Activated CD8-positive, alpha-beta memory T cell treated with anti-CD3 and anti-CD28 coated beads, Interleukin-2, amount 50 U/mL, for 48 hours (primary cell): ENCODE measurements around the gene SYNE3.
"Not testable (repeated sequence)": the region's sequence is repeated elsewhere in the genome, so short reads cannot be mapped to it uniquely, and the experiment has no call there.

ENCODE experiments used
- DNase-seq: peaks from one replicate; pipeline ENCODE4 v3.0.0-alpha.2; 2020

The SYNE3 gene

DNA sequence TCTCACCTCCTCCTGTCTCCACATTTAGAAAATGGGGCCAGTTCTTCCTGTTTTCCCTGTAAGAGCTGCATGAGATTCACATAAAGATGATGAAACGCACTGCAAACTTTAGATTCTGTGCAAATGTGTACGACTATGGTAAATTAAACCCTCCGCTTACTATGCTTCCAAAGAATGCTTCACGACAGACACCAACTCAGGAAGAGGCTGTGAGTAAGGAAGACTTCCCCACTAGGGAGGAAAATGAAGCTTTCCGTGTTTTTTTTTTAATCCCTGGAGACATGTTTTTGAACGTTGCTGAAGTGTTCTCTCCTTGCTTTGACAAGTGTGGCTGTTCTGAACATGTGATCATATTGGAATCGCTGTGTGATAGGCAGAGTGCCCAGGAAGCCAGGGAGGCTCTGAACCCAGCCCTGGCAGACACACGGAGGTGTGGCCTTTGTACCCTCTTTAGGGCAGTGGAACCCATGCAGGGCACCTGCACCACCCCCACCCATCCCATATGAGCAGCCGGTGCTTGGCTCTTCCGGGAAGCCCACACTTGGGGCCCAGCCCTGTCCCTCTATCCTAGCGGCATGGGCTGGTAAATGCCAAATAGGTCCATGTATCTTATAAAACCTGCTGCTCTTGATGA lies 7.5 kb upstream of the SYNE3 start:
- DNase-seq = peak; percentile 61

DNA sequence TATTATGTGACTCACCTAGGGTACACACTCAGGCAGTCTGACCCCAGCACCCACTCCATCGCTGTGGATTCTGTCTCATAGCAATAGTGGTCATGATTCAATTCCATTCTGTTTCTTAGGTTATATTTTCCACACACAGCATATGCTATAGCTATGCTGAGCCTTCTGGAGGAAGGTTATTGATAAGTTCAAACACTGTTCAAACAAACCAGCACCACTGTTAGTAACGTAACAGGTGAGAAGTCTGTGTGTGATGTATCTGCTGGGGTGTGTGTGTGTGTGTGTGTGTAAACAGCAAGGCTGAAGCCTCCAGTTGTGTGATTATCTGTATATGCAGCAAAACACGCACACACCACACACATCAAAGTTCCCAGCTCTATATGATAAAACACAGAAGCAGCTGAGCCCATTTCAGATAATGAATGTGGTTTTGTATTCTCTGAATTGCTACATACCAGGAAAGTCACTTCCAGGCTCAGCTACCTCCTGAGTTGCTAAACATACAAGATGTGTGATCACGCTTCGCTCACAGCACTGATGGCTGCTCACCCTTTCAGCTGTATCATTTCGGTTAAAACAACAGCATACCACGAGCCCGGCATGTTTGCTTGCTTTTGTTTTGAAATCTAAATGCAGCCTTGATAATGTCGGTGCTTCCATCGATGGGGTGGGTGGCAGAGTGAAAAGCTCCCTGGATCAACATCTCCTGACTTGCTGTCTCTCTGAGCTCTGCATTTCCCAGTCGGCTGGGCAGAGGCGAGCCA lies 6.8 kb upstream of the SYNE3 start:
- DNase-seq = peak; percentile 68

DNA sequence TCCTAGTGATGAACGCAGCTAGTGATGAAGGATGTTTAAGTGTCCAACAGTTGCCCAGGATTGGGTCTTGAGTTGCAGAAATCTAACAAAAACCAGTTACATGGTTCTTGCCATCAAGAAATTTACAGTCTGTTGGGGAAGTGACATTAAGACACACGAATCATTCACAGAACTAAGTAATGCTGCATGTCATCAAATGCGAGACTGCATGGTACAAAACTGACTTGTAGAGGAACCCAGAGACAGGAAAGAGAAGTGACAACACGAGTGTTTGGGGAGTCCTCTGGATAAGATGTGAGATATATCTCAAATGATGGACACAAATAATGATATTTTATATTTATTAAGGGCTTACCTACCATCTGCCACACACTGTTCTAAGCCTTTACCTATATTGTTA lies 6.1 kb upstream of the SYNE3 start:
- peak; percentile 37 for DNase-seq

DNA sequence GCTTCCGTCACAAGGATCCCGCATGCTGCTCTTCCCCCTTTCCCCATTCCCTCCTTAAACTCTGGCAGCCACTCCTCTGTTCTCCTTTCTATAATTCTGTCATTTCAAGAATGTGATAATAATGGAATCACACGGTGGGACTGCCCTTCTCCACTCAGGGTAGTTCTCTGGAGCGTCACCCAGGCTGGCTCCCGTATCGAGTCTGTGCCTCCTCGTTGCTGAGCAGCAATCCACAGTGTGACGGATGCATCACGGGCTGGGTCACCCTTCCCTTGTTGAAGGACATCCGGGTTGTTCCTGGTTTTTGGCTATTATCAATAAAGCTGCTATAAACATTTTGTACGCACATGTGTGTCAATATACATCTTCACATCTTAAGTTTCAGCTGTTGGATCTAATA lies 5.7 kb upstream of the SYNE3 start:
- peak; percentile 48 for DNase-seq

DNA sequence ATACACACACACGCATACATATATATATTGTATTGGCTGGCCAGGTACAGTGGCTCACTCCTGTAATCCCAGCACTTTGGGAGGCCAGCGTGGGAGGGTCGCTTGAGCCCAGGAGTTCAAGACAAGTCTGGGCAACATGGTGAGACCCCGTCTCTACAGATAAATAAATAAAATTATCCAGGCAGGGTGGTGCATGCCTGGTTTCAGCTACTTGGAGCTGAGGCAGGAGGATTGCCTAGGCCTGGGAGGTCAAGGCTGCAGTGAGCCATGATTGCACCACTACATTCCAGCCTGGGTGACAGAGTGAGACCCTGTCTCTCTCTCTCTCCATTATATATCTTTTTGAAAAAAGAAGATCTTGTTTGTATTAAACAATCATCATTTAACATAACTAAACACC lies 4.6 kb upstream of the SYNE3 start:
- DNase-seq = peak; percentile 47

DNA sequence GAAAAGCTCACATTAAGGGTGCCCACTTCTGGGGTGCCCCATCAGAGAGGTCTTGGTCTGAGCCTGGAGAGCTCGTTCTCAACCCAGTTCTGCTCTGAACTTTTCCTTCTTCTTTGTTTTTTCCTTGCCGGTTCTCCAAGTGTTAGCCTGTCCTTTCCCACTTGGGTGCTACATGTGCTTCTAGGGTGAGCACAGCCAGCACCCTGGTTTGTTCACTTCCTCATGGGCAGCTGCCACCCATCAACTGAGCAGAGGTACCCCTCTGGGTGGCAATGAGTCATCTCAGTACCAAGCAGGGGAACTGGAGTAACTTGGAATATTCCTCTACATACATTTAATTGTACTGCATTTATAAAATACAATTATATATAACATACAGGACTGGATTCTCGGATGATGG lies 3.9 kb upstream of the SYNE3 start:
- peak; percentile 56 for DNase-seq

DNA sequence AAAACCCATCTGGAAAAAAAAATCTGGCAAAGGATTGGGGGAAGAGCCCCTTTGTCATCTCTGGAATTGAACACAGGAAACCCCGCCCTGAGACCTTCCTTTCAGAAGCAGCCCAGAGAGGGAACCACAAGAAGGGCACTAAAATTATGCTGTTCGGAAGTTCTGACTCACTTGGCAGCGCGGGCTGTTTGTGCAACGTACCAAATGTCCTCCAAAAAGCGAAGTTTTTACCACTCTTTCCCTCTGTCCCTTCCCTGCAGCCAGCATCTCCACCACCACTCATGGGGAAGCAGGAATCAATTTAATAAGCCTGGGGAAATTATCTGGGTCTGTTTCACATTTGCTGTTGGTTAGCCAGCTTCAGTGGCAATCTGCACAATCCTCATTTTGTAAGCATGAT lies 3.2 kb upstream of the SYNE3 start:
- peak; percentile 75 for DNase-seq

DNA sequence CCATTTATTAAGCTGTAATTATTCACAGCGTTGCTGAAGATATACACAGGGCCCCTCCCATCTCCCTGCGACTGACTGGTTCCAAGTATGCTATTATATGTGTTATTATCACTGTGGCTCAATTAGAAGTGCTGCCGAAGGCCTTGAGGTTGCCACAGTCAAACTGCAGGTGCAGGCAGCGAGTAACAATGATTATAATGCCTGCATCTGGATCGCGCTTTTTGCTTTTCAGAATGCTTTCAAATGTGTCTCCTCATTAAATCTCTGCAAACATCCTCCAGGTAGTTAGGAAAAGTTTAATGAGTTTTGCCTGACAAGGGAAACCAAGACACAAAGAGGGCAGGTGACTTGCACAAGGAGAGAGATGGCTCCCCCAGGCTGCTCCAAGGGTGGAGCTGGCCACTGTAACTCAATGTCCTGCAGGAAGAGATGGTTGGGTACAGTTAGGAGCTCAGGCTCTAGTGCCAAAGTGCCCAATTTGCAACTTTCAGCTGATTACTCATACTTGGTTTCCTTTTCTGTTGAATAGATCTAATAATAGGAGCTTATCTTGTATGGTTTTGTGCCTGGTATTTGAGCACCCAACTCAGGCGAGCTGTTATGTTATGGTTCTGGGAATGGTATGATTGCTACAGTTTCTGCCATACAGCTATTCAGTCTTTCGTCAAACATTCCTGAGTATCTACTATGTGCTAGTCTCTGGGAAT lies 1.7 kb upstream of the SYNE3 start:
- DNase-seq = peak; percentile 51

DNA sequence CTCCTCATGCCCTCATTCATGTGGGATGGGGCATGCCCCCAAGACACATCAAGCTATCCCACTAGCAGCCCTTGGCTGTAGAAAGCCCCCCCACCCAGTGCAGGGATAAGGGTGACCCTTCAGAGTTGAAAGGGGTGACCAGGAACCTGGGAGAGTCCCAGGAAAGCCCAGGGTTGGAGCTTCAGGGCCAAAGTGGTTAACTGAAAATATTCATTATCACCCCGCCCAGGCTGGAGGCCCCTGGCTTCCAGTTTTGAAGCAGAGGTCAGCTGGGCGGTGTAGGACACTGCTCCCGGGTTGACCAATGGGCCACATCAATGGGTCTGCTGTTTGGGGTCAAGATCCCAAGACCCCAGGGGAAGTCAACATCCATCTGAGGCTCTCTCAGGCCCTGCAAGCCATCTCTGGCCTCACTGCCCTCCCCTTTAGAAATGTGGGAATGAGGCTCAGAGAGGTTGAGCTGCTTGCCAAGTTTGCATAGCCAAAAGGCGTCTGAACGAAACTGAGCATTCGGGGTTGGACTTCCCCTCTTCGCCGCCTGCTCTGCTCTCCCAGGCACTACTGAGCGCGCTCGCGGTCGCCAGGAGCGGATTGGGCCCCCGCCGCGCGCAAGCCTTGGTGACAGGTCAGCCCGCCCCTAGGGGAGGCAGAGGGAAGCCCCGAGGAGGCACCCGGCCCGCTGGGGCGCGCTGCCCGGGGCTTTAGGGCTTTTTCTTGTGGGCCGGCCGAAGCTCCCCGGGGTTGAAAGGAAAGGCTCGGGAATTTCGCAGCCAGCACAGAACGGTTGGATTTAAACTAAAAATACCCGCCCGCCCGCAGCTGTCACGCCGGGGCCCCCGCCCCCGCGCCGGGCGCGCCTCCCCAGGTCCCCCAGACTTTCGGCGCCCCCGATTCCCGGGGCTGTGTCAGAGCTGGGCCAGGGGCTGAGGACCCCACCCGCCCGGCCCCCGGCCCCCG lies 576 bp downstream of the SYNE3 start:
- peak; percentile 93 for DNase-seq

DNA sequence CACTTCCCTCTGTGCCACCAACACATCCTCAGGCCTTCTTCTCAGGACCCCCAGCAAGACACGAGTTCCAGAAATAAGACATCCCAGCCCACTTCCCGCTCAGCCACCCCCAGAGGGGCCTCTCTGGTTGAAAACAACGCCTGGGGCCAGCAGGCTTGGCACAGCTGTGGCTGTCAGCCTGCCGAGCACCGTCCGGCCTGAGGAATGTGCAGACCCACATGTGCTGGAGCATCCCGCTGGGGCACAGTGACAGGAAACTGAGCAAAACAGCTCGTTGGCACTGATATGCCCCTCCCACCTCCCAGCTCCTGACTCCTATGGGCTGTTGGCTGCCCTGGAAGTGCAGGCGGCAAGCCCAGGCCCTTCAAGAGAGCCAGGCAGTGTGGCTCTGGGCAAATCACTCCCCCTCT lies 1.4 kb downstream of the SYNE3 start:
- no peak for DNase-seq

DNA sequence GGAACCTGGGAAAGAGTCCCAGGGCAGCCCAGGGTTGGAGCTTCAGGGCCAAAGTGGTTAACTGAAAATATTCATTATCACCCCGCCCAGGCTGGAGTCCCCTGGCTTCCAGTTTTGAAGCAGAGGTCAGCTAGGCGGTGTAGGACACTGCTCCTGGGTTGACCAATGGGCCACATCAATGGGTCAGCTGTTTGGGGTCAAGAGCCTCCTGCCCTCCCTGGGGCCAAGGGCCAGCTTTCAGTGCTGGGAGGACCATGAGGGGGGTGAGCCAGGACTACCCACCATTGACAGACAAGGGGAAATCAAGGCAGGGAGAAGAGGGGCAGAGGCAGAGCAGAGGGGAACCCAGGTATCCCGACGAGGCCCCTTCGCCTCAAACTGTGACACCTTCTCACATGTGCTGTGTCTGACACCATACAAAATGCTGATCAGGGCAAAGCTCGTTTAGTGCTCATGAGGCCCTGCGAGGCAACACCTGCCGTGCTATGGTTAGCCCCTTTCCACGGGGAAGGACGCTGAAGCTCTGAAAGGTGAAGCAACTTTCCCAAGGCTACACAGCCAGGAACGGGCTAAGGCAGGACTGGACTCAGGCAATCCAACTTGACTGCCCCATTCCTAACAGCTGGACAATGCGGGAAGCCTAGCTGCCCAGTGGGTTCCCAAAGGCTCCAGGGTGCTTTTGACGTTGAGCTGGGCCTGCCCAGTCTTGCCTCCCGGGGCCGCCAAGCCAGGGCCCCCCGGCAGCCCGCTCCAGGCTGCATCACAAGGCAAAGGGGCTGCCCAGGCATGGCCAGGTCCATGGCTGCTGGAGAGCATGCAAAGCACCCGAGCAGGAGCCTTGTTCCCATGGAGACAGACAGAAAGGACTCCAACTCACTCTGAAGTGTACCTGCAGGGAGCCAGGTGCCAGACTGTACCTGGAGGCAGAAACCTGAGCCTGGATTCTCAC lies 2.0 kb downstream of the SYNE3 start:
- DNase-seq = no peak

DNA sequence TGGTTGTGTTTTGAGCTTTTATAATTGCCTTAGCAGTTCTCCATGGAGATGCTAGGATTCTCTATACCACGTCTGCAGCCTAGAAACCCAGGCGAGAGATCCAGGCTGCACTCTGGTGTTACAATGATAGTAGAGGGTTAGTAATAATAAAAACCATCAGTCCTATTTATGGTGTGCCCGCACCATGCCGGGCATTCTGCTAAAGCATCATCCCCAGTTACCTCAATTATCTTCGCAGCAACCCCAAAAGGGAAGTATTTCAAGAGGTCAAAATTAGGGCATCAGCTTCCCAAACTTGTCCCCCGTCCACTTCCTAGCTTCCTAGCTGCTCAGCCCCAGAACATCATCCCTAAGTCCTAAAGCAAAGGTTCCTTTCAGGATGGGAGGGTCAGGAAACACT lies 3.2 kb downstream of the SYNE3 start:
- DNase-seq = no peak

DNA sequence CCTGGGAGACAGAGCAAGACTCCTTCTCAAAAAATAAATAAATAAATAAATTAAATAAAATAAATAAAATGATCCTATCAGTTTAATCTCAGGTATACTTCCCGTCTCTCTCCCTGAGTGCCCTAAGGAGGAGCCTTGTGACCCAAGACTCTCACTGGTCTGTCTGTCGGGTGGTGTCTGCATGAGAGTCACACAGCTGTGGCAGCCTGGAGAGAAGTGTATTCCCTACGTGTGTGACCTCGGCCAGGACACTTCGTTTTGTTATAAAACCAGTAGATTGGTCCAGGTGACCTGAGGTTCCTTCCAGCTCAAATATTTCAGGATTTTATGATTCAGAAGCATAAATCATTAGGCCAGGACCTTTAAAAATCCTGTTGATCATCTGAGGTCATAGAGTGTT lies 4.8 kb downstream of the SYNE3 start:
- no peak for DNase-seq

DNA sequence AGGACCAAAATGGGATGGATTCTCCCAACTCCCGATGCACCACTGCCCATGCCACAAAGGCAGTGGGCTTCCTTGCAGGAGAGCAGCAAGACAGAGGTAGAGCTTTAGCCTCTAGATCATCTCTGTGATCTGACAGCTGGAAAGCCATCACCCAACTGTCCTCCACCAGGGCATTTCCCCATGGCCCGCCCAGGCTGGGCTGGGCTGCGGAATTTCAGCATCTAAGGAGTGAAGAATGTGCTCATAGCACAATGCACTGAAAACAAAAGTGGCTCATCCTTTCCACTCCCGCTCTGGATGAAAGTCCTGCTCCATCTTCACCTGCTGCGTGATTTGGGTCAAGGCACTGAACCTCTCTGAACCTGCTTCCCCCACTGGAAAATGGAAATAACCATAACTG lies 5.6 kb downstream of the SYNE3 start:
- no peak for DNase-seq

DNA sequence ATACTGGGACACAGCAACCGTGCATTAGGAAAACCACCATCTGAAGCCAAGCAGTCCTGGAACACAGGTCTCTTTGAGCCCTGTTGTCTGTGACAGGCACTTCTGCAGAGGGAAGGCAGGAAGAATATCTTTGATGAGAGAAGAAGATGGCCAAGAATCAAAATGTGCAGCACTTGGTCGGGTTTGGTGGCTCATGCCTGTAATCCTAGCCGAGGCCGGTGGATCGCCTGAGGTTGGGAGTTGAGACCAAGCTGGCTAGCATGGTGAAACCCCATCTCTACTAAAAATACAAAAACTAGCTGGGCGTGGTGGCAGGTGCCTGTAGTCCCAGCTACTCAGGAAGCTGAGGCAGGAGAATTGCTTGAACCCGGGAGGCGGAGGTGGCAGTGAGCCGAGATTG lies 6.1 kb downstream of the SYNE3 start:
- DNase-seq = not testable (repeated sequence)

DNA sequence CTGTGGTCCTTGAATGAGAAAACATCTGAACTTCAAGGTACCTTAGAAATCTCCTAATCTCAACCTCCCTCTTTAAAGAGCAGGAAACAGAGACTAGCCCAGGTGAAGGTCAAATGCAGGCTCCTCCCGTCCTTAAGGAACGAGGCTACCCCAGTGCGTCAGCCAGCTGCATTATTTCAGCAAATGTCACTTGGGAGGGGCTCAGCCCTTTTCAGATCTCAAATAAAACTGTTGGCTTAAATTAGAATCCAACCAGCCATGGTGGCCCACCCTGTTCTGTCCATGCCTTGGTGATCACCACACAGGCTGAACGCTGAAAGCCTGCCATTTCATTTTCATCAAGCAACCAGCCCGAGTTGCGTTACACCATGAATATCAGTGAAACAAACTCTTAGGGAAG lies 7.0 kb downstream of the SYNE3 start:
- no peak for DNase-seq

DNA sequence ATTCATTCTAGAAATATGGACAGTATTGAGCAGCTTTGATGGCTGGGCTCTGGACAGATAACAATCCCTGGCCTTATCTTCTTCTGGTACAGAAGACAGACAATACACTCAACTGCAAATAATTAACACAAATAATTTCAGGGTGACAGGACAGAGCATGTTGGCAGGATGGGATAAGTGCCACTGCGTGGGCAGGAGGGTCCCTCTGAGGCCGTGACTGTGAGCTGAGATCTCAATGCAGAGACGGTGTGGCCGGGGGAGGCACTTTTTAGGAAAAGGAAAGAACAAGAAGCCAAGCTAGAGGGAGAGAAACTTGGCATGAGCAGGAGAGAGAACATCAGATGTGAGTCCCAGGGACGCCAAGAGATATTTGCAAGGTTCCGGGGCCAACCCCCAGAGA lies 8.1 kb downstream of the SYNE3 start:
- DNase-seq = no peak

DNA sequence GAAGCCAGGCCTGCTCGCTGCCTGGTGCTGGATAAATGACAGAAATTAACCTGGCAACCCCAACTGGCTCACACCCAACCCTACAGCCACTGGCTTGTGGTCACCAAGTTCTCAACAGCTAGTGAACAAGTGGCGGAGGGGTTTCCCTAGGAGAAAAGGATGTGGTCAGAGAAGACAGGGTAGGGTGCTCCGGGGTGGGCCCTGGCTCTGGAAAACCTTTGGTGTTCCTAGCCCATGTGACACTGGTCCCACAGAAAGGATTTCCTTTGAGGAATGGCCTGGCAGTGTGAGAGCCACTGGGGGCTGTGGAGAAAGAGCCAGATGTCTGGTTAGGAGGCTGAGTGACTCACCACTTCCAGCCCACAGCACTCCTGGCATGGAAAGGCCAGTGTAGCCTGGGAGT lies 8.7 kb downstream of the SYNE3 start:
- no peak for DNase-seq

DNA sequence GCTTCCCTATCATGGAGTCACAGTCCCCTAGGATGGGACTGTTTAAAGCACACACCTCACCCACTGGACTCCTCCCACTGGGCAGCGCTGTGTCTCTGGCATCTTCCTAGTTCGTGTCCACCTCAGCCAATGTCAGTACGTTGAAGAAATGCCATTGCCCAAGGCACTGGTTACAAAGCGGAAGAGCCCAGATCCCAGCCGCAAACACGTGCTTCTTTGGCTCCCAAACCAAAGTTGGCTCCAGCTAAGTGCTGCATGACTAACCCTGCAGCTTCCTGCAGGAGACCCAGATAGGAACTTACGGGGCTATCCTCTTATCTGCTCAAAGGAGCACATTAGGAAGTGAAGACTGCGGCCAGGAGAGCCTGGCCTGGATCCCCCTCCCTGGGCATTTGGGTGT lies 9.3 kb downstream of the SYNE3 start:
- DNase-seq = no peak

DNA sequence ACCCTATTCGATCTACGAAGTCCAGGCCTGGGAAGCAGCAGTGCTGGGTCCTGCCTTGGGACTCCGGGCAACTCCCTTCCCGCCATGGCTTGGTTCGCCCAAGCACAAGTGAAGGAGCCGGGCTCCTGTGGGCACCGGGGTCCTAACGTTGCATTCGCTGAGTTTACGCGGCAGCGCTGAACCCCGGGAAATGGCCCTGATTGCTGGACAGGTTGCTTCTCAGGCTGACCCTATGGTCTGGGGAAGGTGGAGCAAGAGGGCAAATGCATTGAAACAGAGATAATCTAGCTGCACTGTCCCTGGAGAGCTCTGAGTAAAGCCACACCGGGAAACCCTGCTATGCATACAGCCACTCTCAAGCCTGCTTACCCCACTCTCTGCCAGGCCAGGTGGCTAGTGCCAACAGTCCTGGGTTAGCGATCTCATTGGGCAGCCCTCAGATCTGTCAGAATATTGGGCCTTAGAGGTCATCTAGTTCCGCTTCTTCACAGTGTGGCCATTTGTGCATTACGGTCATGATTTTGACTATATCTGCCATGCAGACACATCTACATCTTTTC lies 11.3 kb downstream of the SYNE3 start:
- no peak for DNase-seq
